Hepatocyte (in vitro differentiated cells): ENCODE data around the gene SLC25A13. TPM values are rescaled to one million over a fixed set of nuclear protein-coding genes. Genes with fewer than 3 reads are reported as not detected.

ENCODE experiments used
- DNase-seq: peaks from one replicate; pipeline ENCODE4 v3.0.0-alpha.2; 2016; ENCODE audit warnings: low spot score
- H2AFZ ChIP-seq: fragments of 200-600 bp; sonication (generic); 2 replicates; pipeline ENCODE4 v1.6.0; 2016; ENCODE audit warnings: antibody characterized with exemption, mild to moderate bottlenecking
- H3K27ac ChIP-seq: fragments of 200-600 bp; sonication (generic); 2 replicates; pipeline ENCODE4 v1.5.1; 2016; ENCODE audit warnings: mild to moderate bottlenecking
- H3K27me3 ChIP-seq: fragments of 200-600 bp; sonication (generic); 2 replicates; pipeline ENCODE4 v1.6.1; 2016
- H3K36me3 ChIP-seq: fragments of 200-600 bp; sonication (generic); replicated peaks from 2 replicates; pipeline ENCODE4 v1.5.1; 2016; ENCODE audit warnings: low read depth; ENCODE audit not compliant: insufficient read depth
- H3K4me1 ChIP-seq: fragments of 200-600 bp; sonication (generic); 2 replicates; pipeline ENCODE4 v1.5.1; 2016; ENCODE audit warnings: mild to moderate bottlenecking, moderate library complexity; ENCODE audit not compliant: insufficient read depth
- H3K4me2 ChIP-seq: fragments of 200-600 bp; sonication (generic); 2 replicates; pipeline ENCODE4 v1.6.0; 2016
- H3K4me3 ChIP-seq: fragments of 200-600 bp; sonication (generic); 2 replicates; pipeline ENCODE4 v1.5.1; 2016; ENCODE audit warnings: mild to moderate bottlenecking
- H3K79me2 ChIP-seq: fragments of 200-600 bp; sonication (generic); 2 replicates; pipeline ENCODE4 v1.6.0; 2017; ENCODE audit warnings: mild to moderate bottlenecking
- H3K9me2 ChIP-seq: fragments of 200-600 bp; sonication (generic); replicated peaks from 2 replicates; pipeline ENCODE4 v1.6.0; 2017; ENCODE audit warnings: mild to moderate bottlenecking; ENCODE audit not compliant: insufficient read depth
- H3K9me3 ChIP-seq: fragments of 200-600 bp; sonication (generic); 2 replicates; pipeline ENCODE4 v1.5.1; 2016; ENCODE audit warnings: low read depth, mild to moderate bottlenecking
- H4K20me1 ChIP-seq: fragments of 200-600 bp; sonication (generic); 2 replicates; pipeline ENCODE4 v1.6.0; 2016; ENCODE audit warnings: mild to moderate bottlenecking; ENCODE audit not compliant: insufficient read depth, poor library complexity, severe bottlenecking
- EZH2 ChIP-seq: fragments of 200-600 bp; sonication (generic); IDR thresholded peaks from 2 replicates; pipeline ENCODE4 v1.6.1; 2016; ENCODE audit warnings: antibody characterized with exemption, mild to moderate bottlenecking, borderline replicate concordance
- EZH2phosphoT487 ChIP-seq: fragments of 200-600 bp; sonication (generic); IDR thresholded peaks from one replicate; pipeline ENCODE4 v1.6.1; 2018; ENCODE audit warnings: antibody characterized with exemption, mild to moderate bottlenecking, low read depth, moderate library complexity; ENCODE audit not compliant: unreplicated experiment, severe bottlenecking
- WGBS: methylation state at CpG from one replicate; pipeline ENCODE4 v1.1.6; 2016; ENCODE audit warnings: low lambda C conversion rate; ENCODE audit errors: missing lambda C conversion rate; 5-methylcytosine and 5-hydroxymethylcytosine counted together
- polyA plus RNA-seq: library from polyadenylated mRNA; unstranded; fragments of >200 nt; fragmentation: Nextera tagmentation; extraction: Ambion mirVana; gene quantifications from 2 replicates; pipeline ENCODE4 v1.2.1, GENCODE V29; 2016
- total RNA-seq: library from RNA; depleted of rRNA; stranded (reverse); fragments of >200 nt; gene quantifications from 2 replicates; pipeline ENCODE4 v1.2.3, GENCODE V29; 2014
- TF ChIP-seq, protein P1 (sequence below): fragments of 200-600 bp; sonication (generic); IDR thresholded peaks from 2 replicates; pipeline ENCODE4 v1.5.1; 2016; ENCODE audit warnings: antibody characterized with exemption, mild to moderate bottlenecking; ENCODE audit not compliant: poor library complexity

Gene SLC25A13
- total and polyA plus RNA-seq, 2 experiments from 2014 or later, result 37.5 to 55.1 TPM

DNA sequence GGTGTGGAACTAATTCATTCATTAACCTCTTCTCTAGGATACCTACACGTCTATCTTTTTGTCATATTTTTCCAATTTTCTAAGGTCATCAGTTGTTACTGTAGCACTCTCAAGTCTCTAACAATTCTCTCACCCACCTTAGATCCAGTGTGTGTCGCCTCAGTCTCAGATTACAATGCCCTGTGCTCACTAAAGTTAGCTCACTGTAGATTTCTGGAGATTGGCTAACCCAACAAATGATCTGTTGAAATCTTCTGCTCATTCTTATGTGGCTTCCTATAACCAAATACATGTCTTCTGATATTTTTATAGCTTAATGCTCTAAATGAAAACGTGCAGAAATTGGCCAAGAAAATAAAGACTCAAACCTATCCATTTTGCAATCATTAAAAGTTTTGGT, 142.6 kb downstream of the SLC25A13 start:
- H3K4me1 ChIP-seq, result no peaks in the 10 kb centered on the region
- no peaks in the 10 kb centered on the region for H3K9me2 ChIP-seq
- H3K9me3 ChIP-seq, result no peaks in the 10 kb centered on the region
- H3K36me3 ChIP-seq, result no peaks in the 10 kb centered on the region
- no peaks in the 10 kb centered on the region for H3K27me3 ChIP-seq
- TF ChIP-seq EZH2phosphoT487, result no peak
- TF ChIP-seq EZH2, result no peak
- TF ChIP-seq, protein P1, sequence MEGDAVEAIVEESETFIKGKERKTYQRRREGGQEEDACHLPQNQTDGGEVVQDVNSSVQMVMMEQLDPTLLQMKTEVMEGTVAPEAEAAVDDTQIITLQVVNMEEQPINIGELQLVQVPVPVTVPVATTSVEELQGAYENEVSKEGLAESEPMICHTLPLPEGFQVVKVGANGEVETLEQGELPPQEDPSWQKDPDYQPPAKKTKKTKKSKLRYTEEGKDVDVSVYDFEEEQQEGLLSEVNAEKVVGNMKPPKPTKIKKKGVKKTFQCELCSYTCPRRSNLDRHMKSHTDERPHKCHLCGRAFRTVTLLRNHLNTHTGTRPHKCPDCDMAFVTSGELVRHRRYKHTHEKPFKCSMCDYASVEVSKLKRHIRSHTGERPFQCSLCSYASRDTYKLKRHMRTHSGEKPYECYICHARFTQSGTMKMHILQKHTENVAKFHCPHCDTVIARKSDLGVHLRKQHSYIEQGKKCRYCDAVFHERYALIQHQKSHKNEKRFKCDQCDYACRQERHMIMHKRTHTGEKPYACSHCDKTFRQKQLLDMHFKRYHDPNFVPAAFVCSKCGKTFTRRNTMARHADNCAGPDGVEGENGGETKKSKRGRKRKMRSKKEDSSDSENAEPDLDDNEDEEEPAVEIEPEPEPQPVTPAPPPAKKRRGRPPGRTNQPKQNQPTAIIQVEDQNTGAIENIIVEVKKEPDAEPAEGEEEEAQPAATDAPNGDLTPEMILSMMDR, result no peak
- 59% methylated on average over 3 of the region's 3 CpGs for WGBS
- no peak overlapping the region for H3K27ac ChIP-seq
- H3K4me3 ChIP-seq, result no peak overlapping the region
- no peak overlapping the region for H3K4me2 ChIP-seq
- no peaks in the 10 kb centered on the region for H3K79me2 ChIP-seq
- no peak for DNase-seq
- H2AFZ ChIP-seq, result no peak overlapping the region
- no peaks in the 10 kb centered on the region for H4K20me1 ChIP-seq

DNA sequence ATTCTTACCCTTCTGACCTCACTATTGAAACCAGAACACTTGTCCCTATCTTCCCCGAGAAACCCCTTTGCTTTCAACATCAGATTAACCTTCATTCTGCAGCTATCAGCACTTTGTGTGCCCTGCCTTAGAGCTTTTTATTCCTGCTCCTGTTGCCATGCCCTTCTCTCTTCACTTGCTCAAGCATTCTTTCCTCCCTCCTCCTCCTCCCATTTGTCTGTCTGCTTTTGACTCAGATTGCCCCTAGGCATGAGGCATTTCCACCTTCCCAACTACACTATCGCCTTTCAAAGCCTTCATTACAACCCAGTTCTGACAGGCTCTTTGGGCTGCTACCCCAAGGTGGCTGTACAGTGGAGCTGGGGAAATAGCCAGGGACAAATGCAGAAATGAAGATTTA, 143.3 kb downstream of the SLC25A13 start:
- H3K4me3 ChIP-seq, result no peak overlapping the region
- no peak for DNase-seq
- no peak overlapping the region for H3K27ac ChIP-seq
- H3K9me2 ChIP-seq, result no peaks in the 10 kb centered on the region
- H3K9me3 ChIP-seq, result no peaks in the 10 kb centered on the region
- H3K79me2 ChIP-seq, result no peaks in the 10 kb centered on the region
- H3K4me2 ChIP-seq, result no peak overlapping the region
- H3K27me3 ChIP-seq, result no peaks in the 10 kb centered on the region
- no peak overlapping the region for H2AFZ ChIP-seq
- TF ChIP-seq EZH2phosphoT487 (no peak), EZH2 (no peak)
- TF ChIP-seq, protein P1, result no peak
- 50% methylated on average over 2 of the region's 2 CpGs for WGBS
- no peaks in the 10 kb centered on the region for H3K36me3 ChIP-seq
- H3K4me1 ChIP-seq, result no peaks in the 10 kb centered on the region
- H4K20me1 ChIP-seq, result no peaks in the 10 kb centered on the region

DNA sequence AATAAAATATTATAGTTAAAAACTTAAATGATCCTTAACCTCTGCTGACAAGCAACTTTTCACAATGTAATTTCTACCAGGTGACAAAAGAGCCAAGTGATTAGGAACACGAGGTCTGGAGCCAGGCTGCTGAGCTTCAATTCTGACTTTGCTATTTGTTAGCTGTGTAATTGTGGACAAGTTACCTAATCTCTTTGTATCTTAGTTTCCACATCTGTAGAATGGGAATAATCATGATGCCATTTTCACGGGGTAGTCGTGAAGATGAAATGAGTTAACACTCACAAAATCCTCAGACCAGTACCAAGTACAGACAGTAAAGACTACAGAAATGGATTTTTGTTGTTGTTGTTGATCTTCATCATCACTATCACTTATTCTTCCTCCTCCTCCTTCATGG, 144.5 kb downstream of the SLC25A13 start:
- H3K27ac ChIP-seq, result no peak overlapping the region
- WGBS, result 99% methylated on average over 3 of the region's 3 CpGs

More for the DNA sequence above, 144.5 kb downstream of the SLC25A13 start:
- H3K4me3 ChIP-seq, result no peak overlapping the region
- H2AFZ ChIP-seq, result no peak overlapping the region
- DNase-seq, result no peak
- no peaks in the 10 kb centered on the region for H3K4me1 ChIP-seq
- H3K79me2 ChIP-seq, result no peaks in the 10 kb centered on the region
- H3K36me3 ChIP-seq, result no peaks in the 10 kb centered on the region
- no peaks in the 10 kb centered on the region for H4K20me1 ChIP-seq
- H3K27me3 ChIP-seq, result no peaks in the 10 kb centered on the region
- no peak for TF ChIP-seq EZH2phosphoT487
- TF ChIP-seq, protein P1, result no peak
- TF ChIP-seq EZH2, result no peak
- no peaks in the 10 kb centered on the region for H3K9me3 ChIP-seq
- no peak overlapping the region for H3K4me2 ChIP-seq
- H3K9me2 ChIP-seq, result no peaks in the 10 kb centered on the region
